22Rv1 (cell line): Measurements from ENCODE around the gene DPF3.

Experiments
- CTCF ChIP-seq: fragments of 450-650 bp; IDR thresholded peaks from 2 replicates; pipeline ENCODE4 v1.5.1; 2017; ENCODE audit warnings: mild to moderate bottlenecking
- ZFX ChIP-seq: fragments of 450-650 bp; IDR thresholded peaks from 2 replicates; pipeline ENCODE4 v1.6.1; 2017; ENCODE audit warnings: antibody characterized with exemption, borderline replicate concordance

DNA sequence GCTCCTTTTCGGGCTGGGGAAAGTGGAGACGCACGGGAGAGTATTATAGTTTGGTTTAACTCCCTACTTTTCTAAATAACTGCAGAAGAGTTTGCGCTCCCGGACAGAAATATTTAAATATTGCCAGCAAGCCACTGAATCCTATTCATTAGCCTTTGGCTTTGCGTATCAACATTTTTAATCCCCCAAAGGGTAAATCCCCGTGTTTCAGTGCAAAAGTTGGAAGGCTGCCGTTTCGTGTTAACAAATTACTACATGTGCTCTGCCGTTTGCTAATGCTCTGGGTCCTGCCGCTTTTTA, 372 bp upstream of the DPF3 start:
- TF ChIP-seq CTCF (no peak), ZFX (no peak)
